Gastroesophageal sphincter (tissue), 3 donors: ENCODE data around the gene CRELD2.

Source experiments
- CTCF ChIP-seq, 4 experiments: fragments of 200-600 bp in 2 of 4; fragments of 450-650 bp in 2 of 4; sonication (generic) in 1 of 4; IDR thresholded peaks; one replicate each; pipeline ENCODE4 v1.5.1; 2017 to 2019; ENCODE audit warnings: antibody characterized with exemption in 4 of 4, mild to moderate bottlenecking in 2 of 4, moderate library complexity in 2 of 4
- EP300 ChIP-seq: sonication (generic); formaldehyde crosslinking; IDR thresholded peaks from one replicate; pipeline ENCODE4 v1.6.1; 2017; ENCODE audit warnings: antibody characterized with exemption, mild to moderate bottlenecking
- POLR2A ChIP-seq, 2 donors: fragments of 450-650 bp; IDR thresholded peaks; one replicate each; pipeline ENCODE4 v1.6.1; 2017; ENCODE audit warnings: antibody characterized with exemption in 2 of 2, mild to moderate bottlenecking in 2 of 2, moderate library complexity in 1 of 2
- POLR2AphosphoS5 ChIP-seq: sonication (generic); formaldehyde crosslinking; IDR thresholded peaks from one replicate; pipeline ENCODE4 v1.6.1; 2017; ENCODE audit warnings: antibody characterized with exemption

- TF ChIP-seq CTCF (IDR thresholded peaks at IDR 0.05) (no peak), POLR2AphosphoS5 (no peak), POLR2A (IDR thresholded peaks at IDR 0.05) (no peak), EP300 (no peak)
Observed at GRCh38 chr22:49938565-49939136, 20.2 kb downstream of the CRELD2 start.
